CD4-positive, alpha-beta T cell treated with Interleukin-21 for 1 hour (primary cell): ENCODE measurements around the gene GOLPH3.
A peak's percentile ranks its signal among the peaks of the same experiment; 100 is the strongest.
"Not testable (repeated sequence)": the region's sequence is repeated elsewhere in the genome, so short reads cannot be mapped to it uniquely, and the experiment has no call there.

Experiments
- DNase-seq: peaks from one replicate; pipeline ENCODE4 v3.0.0-alpha.2; 2020

Gene GOLPH3

GRCh38 chr5:32174011-32174870, at the start of gene GOLPH3:
Gene GOLPH3, minus strand, starts transcription at chr5:32174319. Its CDS starts 285 bp downstream, at chr5:32174034.
- DNase-seq: peak; percentile 91

DNA sequence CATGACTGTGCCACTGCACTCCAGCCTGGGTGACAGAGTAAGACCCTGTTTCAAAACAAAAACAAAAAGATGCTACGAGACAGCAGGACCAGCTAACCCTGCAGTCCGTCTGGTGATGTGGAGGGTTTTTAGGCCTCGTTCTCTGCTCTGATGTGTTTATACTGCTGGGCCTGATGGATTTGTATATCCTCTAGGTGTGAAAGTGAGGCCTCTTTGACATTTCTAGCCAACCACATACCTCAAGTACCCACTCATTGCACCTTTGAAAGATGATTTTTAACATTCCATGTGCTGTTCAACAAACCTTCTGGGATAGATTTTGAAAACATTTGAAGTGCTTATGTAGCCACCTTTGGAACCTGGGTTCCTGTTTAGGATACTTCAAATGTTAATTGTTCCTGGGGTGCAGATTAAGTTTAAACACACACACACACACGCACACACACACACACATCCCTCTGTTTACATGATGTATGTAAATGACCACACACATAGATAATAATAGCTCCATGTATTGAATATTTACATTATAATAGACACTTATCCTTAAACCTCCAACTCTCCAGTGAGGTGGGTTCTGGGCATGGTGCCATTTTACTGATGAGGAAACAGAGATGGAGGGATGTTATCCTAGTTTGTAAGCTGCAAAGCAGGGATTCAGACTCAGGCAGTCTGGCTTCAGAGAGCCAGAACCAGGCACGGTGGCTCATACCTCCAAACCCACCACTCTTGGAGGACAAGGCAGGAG, 48.8 kb upstream of the GOLPH3 start:
- DNase-seq: no peak

DNA sequence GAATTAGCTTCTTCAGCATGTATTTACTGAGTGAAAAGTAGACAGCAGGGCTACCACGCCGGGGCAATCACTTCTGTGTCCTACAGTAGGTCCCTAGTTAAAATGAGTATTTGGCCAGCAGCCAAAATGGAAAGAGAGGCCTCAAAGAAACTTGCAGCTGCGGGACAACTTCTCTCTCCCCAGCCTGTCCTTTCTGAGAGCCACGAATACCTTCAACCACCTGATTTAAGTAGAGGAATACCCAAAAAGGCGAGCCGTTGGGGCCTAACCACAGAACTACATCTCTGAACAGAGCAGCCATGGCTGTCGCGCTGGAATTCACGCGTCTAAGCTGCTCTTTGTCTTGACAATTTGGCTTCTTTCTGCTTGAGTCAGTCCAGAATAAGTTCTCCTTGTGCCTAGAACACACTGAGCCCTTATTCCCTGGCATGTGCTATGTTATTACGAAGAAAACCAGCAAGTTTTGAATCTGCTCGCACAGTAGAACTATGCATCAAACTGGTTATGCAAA, 43.8 kb upstream of the GOLPH3 start:
- DNase-seq: no peak

DNA sequence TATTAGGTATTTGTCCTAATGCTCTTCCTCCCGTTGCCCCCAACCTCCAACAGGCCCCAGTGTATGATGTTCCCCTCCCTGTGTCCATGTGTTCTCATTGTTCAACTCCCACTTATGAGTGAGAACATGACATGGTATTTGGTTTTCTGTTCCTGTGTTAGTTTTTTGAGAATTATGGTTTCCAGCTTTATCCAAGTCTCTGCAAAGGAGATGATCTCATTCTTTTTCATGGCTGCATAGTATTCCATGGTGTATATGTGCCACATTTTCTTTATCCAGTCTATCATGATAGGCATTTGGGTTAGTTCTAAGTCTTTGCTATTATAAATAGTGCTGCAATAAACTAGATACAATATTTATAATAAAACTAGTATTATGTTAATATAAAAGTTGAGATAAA, 40.2 kb upstream of the GOLPH3 start:
- not testable (repeated sequence) for DNase-seq

GRCh38 chr5:32210151-32210550, 36.0 kb upstream of the GOLPH3 start:
- DNase-seq: no peak

- not testable (repeated sequence) for DNase-seq
Measured at GRCh38 chr5:32208837-32209236, 34.7 kb upstream of the GOLPH3 start.

- DNase-seq: no peak
Measured at GRCh38 chr5:32207355-32207634, 33.2 kb upstream of the GOLPH3 start.

DNA sequence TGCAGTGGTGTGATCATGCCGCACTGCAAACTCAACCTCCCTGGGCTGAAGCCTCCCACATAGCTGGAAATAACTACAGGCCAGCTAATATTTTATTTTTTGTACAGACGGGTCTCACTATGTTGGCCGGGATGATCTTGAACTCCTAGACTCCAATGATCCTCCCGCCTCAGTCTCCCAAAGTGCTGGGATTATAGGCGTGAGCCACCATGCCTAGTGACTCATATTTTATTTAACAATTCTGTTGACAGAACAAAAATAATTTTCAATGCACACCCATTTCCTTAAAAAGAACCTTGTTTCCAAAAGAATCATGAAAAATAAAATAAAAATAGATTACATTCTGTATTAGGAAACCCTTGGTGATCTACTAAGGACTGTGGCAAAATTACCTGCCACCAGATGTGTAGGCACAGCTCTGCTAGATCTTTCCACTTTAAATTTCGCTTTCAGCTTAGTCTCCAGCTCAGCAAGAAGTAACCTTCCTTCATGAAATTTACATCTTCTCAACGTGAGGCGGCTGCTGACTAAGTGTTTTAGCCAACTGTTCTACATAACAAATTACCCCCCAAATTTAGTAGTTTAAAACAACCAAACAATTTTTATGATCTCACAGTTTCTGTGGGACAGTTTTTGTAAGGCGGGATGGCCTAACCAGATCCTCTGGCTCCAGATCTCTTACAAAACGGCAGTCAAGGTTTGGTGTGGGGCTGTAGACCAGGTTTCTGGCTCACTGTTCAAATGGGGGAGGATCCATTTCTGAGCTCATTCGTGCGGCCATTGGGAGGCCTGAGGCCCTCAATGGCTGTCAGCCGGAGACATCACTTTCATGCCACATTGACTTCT, 32.6 kb upstream of the GOLPH3 start:
- DNase-seq: no peak

- DNase-seq: no peak
Measured at GRCh38 chr5:32206053-32206452, 31.9 kb upstream of the GOLPH3 start.

- DNase-seq: no peak
Measured at GRCh38 chr5:32202394-32202793, 28.3 kb upstream of the GOLPH3 start.

GRCh38 chr5:32201122-32201753, 27.1 kb upstream of the GOLPH3 start:
- no peak for DNase-seq

DNA sequence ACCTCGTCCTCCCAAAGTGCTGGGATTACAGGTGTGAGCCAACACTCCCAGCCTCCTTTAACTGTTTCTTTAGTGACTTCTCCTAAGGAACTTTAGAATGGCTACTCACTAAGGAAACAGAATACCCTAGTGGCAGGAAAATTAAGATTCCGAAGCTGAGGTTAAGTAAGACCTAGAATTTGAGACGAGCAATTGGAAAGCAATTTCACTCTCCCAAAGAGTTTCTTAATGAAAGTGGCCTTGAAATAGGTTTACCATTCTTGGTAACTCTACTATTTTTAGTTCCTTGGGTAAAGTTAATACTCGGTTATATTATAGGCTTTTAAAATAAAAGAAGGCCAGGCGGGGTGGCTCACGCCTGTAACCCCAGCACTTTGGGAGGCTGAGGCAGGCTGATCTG, 22.9 kb upstream of the GOLPH3 start:
- DNase-seq: no peak

DNA sequence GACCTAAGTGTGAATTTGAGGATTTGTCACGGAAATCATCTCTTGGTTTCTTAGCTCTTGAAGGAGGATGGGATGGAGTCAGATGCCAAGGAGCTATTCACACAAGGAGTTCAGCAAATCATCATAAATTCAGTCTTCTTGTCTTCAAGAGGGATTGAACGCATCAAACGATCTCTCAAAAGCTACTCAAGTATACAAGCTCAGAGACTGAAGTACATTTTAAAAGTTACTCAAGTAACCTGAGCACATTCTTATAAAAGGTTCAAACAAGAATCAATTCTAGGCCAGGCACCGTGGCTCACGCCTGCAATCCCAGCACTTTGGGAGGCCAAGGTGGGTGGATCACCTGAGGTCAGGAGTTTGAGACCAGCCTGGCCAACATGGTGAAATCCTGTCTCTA, 21.1 kb upstream of the GOLPH3 start:
- no peak for DNase-seq

GRCh38 chr5:32193591-32193990, 19.5 kb upstream of the GOLPH3 start:
- DNase-seq: no peak

- DNase-seq: no peak
Measured at GRCh38 chr5:32190095-32190494, 16.0 kb upstream of the GOLPH3 start.

GRCh38 chr5:32187675-32188074, 13.6 kb upstream of the GOLPH3 start:
- DNase-seq: no peak

DNA sequence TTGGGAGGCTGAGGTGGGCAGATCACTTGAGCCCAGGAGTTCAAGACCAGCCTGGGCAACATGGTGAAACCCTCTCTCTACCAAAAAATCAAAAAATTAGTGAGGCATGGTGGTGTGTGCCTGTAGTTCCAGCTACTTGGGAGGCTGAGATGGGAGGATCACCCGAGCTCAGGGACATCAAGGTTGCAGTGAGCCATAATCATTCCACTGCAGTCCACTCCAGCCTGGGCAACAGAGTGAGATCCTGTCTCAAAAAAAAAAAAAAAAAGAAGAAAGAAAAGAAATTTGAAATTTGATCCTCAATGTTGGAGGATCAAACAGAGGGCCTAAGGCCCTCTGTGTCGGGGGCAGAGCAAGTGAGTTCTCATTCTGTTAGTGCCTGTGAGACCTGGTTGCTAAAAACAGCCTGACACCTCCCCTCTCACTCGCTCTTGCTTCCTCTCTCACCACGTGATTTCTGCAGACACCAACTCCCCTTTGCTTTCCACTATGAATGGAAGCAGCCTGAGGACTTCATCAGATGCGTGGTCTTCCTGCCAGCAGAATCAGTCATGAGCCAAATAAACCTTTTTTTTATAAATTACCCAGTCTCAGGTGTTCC, 8.4 kb upstream of the GOLPH3 start:
- DNase-seq: no peak

DNA sequence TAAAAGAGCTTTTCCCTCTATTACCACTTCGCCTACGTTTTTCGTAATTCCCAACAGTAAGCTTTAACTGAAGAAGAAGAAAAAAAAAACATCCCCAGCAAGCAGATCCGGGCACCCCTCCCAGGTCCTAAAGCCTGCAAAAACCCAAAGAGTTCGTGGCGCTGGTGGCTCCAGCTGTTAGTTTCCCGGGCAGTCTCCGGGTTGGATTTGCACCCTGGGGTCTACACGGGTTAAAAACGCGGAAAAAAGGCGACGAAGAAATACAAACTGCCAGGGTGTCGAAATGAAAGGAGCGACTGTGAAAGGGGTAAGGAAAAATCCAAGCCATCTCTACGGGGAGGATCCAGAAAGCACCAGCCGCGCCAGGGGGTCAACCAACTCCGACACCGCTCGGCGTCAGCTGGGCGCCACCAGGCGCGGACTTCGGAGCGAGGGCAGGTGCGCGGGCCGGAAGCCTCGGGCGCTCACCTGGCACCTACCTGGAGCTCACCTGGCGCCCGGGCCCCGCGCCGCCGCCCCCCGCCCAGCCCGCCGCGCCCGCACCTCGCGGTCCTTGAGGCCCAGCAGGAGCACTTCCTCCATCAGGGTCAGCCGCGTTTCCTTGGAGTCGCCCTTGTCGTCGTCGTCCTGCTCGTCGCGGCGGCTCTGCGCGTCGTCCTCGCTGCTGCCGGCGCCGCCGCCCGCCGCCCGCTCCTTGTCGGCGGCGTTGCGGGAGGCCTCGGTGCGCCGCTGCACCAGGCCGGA, 680 bp downstream of the GOLPH3 start:
- DNase-seq: peak; percentile 40

GRCh38 chr5:32172923-32173266, 1.2 kb downstream of the GOLPH3 start:
- peak; percentile 33 for DNase-seq

GRCh38 chr5:32172186-32172911, 1.8 kb downstream of the GOLPH3 start:
- peak; percentile 27 for DNase-seq
